ENCODE results near the gene AMACR. TPM values are rescaled to one million over a fixed set of nuclear protein-coding genes. Genes with fewer than 3 reads are reported as not detected.

Gene AMACR
- total RNA-seq, 1 donor from 2014 or later = 12.8 TPM

GRCh38 chr5:34030048-34030447 is 22.2 kb upstream of the AMACR start:
- Mint-ChIP-seq H3K4me3 (ENCODE audit: unreplicated experiment) (no peak overlapping the region), H3K27ac (ENCODE audit: unreplicated experiment) (no peak overlapping the region), H3K36me3 (ENCODE audit: unreplicated experiment) (peaks cover 22% of the 10 kb centered on the region), H3K27me3 (ENCODE audit: unreplicated experiment) (no peaks in the 10 kb centered on the region), H3K4me1 (ENCODE audit: unreplicated experiment) (no peaks in the 10 kb centered on the region), H3K9me3 (ENCODE audit: unreplicated experiment) (no peaks in the 10 kb centered on the region)
- no peak for TF ChIP-seq CTCF (IDR thresholded peaks at IDR 0.05)
- DNase-seq (ENCODE audit: extremely low spot score, unreplicated experiment) = no peak

- peaks cover 19% of the 10 kb centered on the region for H3K36me3 Mint-ChIP-seq (ENCODE audit: unreplicated experiment)
- no peak for TF ChIP-seq CTCF (IDR thresholded peaks at IDR 0.05)
- H3K27me3 Mint-ChIP-seq (ENCODE audit: unreplicated experiment) = no peaks in the 10 kb centered on the region
- DNase-seq (ENCODE audit: extremely low spot score, unreplicated experiment) = no peak
- no peak overlapping the region for H3K27ac Mint-ChIP-seq (ENCODE audit: unreplicated experiment)
- H3K4me1 Mint-ChIP-seq (ENCODE audit: unreplicated experiment) = no peaks in the 10 kb centered on the region
- H3K4me3 Mint-ChIP-seq (ENCODE audit: unreplicated experiment) = no peak overlapping the region
- H3K9me3 Mint-ChIP-seq (ENCODE audit: unreplicated experiment) = no peaks in the 10 kb centered on the region
These were observed 20.5 kb upstream of the AMACR start for GRCh38 chr5:34028349-34028748.

- no peaks in the 10 kb centered on the region for H3K9me3 Mint-ChIP-seq (ENCODE audit: unreplicated experiment)
- H3K27me3 Mint-ChIP-seq (ENCODE audit: unreplicated experiment) = no peaks in the 10 kb centered on the region
- no peaks in the 10 kb centered on the region for H3K4me1 Mint-ChIP-seq (ENCODE audit: unreplicated experiment)
- H3K4me3 Mint-ChIP-seq (ENCODE audit: unreplicated experiment) = no peak overlapping the region
- TF ChIP-seq CTCF (IDR thresholded peaks at IDR 0.05) = no peak
- no peak for DNase-seq (ENCODE audit: extremely low spot score, unreplicated experiment)
- H3K36me3 Mint-ChIP-seq (ENCODE audit: unreplicated experiment) = peaks cover 18% of the 10 kb centered on the region
- H3K27ac Mint-ChIP-seq (ENCODE audit: unreplicated experiment) = no peak overlapping the region
These were observed 18.4 kb upstream of the AMACR start for GRCh38 chr5:34026089-34026761.

- Mint-ChIP-seq H3K27ac (ENCODE audit: unreplicated experiment) (no peak overlapping the region), H3K36me3 (ENCODE audit: unreplicated experiment) (peaks cover 22% of the 10 kb centered on the region), H3K4me1 (ENCODE audit: unreplicated experiment) (no peaks in the 10 kb centered on the region), H3K27me3 (ENCODE audit: unreplicated experiment) (no peaks in the 10 kb centered on the region), H3K4me3 (ENCODE audit: unreplicated experiment) (no peak overlapping the region), H3K9me3 (ENCODE audit: unreplicated experiment) (no peaks in the 10 kb centered on the region)
- TF ChIP-seq CTCF (IDR thresholded peaks at IDR 0.05) = no peak
- no peak for DNase-seq (ENCODE audit: extremely low spot score, unreplicated experiment)
These were observed 14.4 kb upstream of the AMACR start for GRCh38 chr5:34022121-34022705.

GRCh38 chr5:34021334-34021733 is 13.5 kb upstream of the AMACR start:
- H3K9me3 Mint-ChIP-seq (ENCODE audit: unreplicated experiment) = no peaks in the 10 kb centered on the region
- TF ChIP-seq CTCF (IDR thresholded peaks at IDR 0.05) = no peak
- H3K4me3 Mint-ChIP-seq (ENCODE audit: unreplicated experiment) = no peak overlapping the region
- no peak overlapping the region for H3K27ac Mint-ChIP-seq (ENCODE audit: unreplicated experiment)
- DNase-seq (ENCODE audit: extremely low spot score, unreplicated experiment) = no peak
- peaks cover 26% of the 10 kb centered on the region for H3K36me3 Mint-ChIP-seq (ENCODE audit: unreplicated experiment)
- H3K27me3 Mint-ChIP-seq (ENCODE audit: unreplicated experiment) = no peaks in the 10 kb centered on the region
- no peaks in the 10 kb centered on the region for H3K4me1 Mint-ChIP-seq (ENCODE audit: unreplicated experiment)
